ENCODE measurements around the gene ORAI2. TPM values are rescaled to one million over a fixed set of nuclear protein-coding genes. Genes with fewer than 3 reads are reported as not detected.
A peak's percentile ranks its signal among the peaks of the same experiment; 100 is the strongest.
"Not testable (repeated sequence)": the region's sequence is repeated elsewhere in the genome, so short reads cannot be mapped to it uniquely, and the experiment has no call there.

ORAI2 gene
- total RNA-seq, 2 donors from 2014 or later = 37.8 to 42.2 TPM

GRCh38 chr7:102484317-102484716, 50.9 kb downstream of the ORAI2 start:
- not testable (repeated sequence) for H3K4me3 Mint-ChIP-seq; H3K36me3 Mint-ChIP-seq (ENCODE audit: insufficient read depth in 2 of 2); H3K4me1 Mint-ChIP-seq (ENCODE audit: low read depth); H3K27me3 Mint-ChIP-seq (ENCODE audit: low read depth); H3K27ac Mint-ChIP-seq; ATAC-seq (replicated peaks in 1 of 2); DNase-seq; H3K9me3 Mint-ChIP-seq

- H3K36me3 Mint-ChIP-seq (ENCODE audit: insufficient read depth in 2 of 2); H3K27me3 Mint-ChIP-seq (ENCODE audit: low read depth); H3K4me1 Mint-ChIP-seq (ENCODE audit: low read depth); H3K27ac Mint-ChIP-seq; H3K9me3 Mint-ChIP-seq; H3K4me3 Mint-ChIP-seq: not testable (repeated sequence)
- DNase-seq (peak; percentile 61 to 65), ATAC-seq (replicated peaks in 1 of 2) (peak; percentile 66 to 74)
These were observed 57.2 kb downstream of the ORAI2 start for GRCh38 chr7:102490529-102491075.

- H3K36me3 Mint-ChIP-seq (ENCODE audit: insufficient read depth in 2 of 2); H3K27me3 Mint-ChIP-seq (ENCODE audit: low read depth); H3K27ac Mint-ChIP-seq; H3K9me3 Mint-ChIP-seq; H3K4me1 Mint-ChIP-seq (ENCODE audit: low read depth); H3K4me3 Mint-ChIP-seq; DNase-seq: not testable (repeated sequence)
- peak; percentile 45 to 60 for ATAC-seq (replicated peaks in 1 of 2)
These were observed 60.0 kb downstream of the ORAI2 start for GRCh38 chr7:102493220-102493935.

GRCh38 chr7:102494026-102494425, 60.7 kb downstream of the ORAI2 start:
- DNase-seq = peak in 1 of 2 donors; percentile 29
- ATAC-seq (replicated peaks in 1 of 2) = peak in 1 of 2 donors; percentile 14

GRCh38 chr7:102494473-102495149, 61.2 kb downstream of the ORAI2 start:
- H3K4me1 Mint-ChIP-seq (ENCODE audit: low read depth); H3K9me3 Mint-ChIP-seq; DNase-seq; H3K36me3 Mint-ChIP-seq (ENCODE audit: insufficient read depth in 2 of 2); H3K27ac Mint-ChIP-seq; H3K27me3 Mint-ChIP-seq (ENCODE audit: low read depth); H3K4me3 Mint-ChIP-seq: not testable (repeated sequence)
- peak; percentile 75 to 83 for ATAC-seq (replicated peaks in 1 of 2)

More at GRCh38 chr7:102494026-102494425, 60.7 kb downstream of the ORAI2 start:
- not testable (repeated sequence) for H3K4me1 Mint-ChIP-seq (ENCODE audit: low read depth); H3K9me3 Mint-ChIP-seq; H3K27ac Mint-ChIP-seq; H3K36me3 Mint-ChIP-seq (ENCODE audit: insufficient read depth in 2 of 2); H3K27me3 Mint-ChIP-seq (ENCODE audit: low read depth); H3K4me3 Mint-ChIP-seq

GRCh38 chr7:102496861-102497260, 63.5 kb downstream of the ORAI2 start:
- not testable (repeated sequence) for DNase-seq; H3K4me3 Mint-ChIP-seq; H3K27me3 Mint-ChIP-seq (ENCODE audit: low read depth); ATAC-seq (replicated peaks in 1 of 2); H3K36me3 Mint-ChIP-seq (ENCODE audit: insufficient read depth in 2 of 2); H3K27ac Mint-ChIP-seq; H3K4me1 Mint-ChIP-seq (ENCODE audit: low read depth); H3K9me3 Mint-ChIP-seq

GRCh38 chr7:102497308-102497707, 63.9 kb downstream of the ORAI2 start:
- H3K27ac Mint-ChIP-seq; H3K9me3 Mint-ChIP-seq; H3K4me3 Mint-ChIP-seq; H3K4me1 Mint-ChIP-seq (ENCODE audit: low read depth); H3K36me3 Mint-ChIP-seq (ENCODE audit: insufficient read depth in 2 of 2); H3K27me3 Mint-ChIP-seq (ENCODE audit: low read depth); ATAC-seq (replicated peaks in 1 of 2); DNase-seq: not testable (repeated sequence)

- H3K27me3 Mint-ChIP-seq (ENCODE audit: low read depth); H3K4me1 Mint-ChIP-seq (ENCODE audit: low read depth); H3K4me3 Mint-ChIP-seq; DNase-seq; ATAC-seq (replicated peaks in 1 of 2); H3K36me3 Mint-ChIP-seq (ENCODE audit: insufficient read depth in 2 of 2); H3K9me3 Mint-ChIP-seq; H3K27ac Mint-ChIP-seq: not testable (repeated sequence)
These were observed 64.9 kb downstream of the ORAI2 start for GRCh38 chr7:102498321-102498720.

GRCh38 chr7:102503141-102503540, 69.8 kb downstream of the ORAI2 start:
- H3K4me3 Mint-ChIP-seq = not testable (repeated sequence)

GRCh38 chr7:102505298-102506185, 72.2 kb downstream of the ORAI2 start:
- H3K27me3 Mint-ChIP-seq (ENCODE audit: low read depth); H3K4me3 Mint-ChIP-seq; H3K4me1 Mint-ChIP-seq (ENCODE audit: low read depth); H3K9me3 Mint-ChIP-seq; H3K36me3 Mint-ChIP-seq (ENCODE audit: insufficient read depth in 2 of 2); H3K27ac Mint-ChIP-seq: not testable (repeated sequence)
- ATAC-seq (replicated peaks in 1 of 2) = peak in 1 of 2 donors; percentile 15
- DNase-seq = peak in 1 of 2 donors; percentile 2

More at GRCh38 chr7:102503141-102503540, 69.8 kb downstream of the ORAI2 start:
- not testable (repeated sequence) for H3K36me3 Mint-ChIP-seq (ENCODE audit: insufficient read depth in 2 of 2); H3K9me3 Mint-ChIP-seq; H3K27me3 Mint-ChIP-seq (ENCODE audit: low read depth); DNase-seq; H3K4me1 Mint-ChIP-seq (ENCODE audit: low read depth); H3K27ac Mint-ChIP-seq; ATAC-seq (replicated peaks in 1 of 2)
